Measurements from ENCODE around the gene FOXO1. TPM values are rescaled to one million over a fixed set of nuclear protein-coding genes. Genes with fewer than 3 reads are reported as not detected.

Gene FOXO1
- total RNA-seq, 1 donor from 2014 or later, result 65.8 TPM

DNA sequence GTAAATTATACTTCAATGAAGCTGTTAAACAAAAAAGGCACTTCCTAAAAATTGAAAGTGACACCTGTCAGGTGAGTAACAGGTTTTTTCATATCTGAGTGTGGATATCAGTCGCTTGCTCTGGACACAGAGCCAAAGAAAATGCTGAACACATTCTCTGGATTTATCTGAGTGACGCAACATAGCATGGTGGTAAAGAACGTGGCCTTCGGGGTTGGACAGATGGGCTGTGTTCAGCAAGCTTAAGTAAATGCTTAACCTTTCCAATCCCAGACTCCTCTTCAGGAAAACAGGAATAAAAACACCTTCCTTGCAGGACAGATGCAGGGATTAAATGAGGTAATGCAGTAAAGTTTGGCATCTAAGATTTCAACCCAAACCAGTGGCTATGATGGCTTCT lies 132.0 kb downstream of the FOXO1 start:
- Mint-ChIP-seq H3K4me3 (ENCODE audit: unreplicated experiment) (no peak overlapping the region), H3K27ac (ENCODE audit: unreplicated experiment) (no peak overlapping the region)

DNA sequence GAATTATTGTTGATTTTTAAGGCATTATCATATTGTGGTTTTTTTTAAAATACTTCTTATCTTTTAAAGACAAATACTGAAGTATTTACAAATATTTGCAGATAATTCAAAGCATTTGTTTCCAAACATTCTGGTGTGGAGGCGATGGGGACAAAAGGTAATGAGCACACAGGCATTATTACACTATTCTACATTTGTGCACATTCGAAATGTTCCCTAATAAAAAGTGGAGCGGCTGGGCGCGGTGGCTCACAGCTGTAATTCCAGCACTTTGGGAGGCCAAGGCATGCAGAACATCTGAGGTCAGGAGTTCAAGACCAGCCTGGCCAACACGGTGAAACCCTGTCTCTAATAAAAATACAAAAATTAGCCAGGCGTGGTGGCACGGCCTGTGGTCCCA lies 133.4 kb downstream of the FOXO1 start:
- Mint-ChIP-seq H3K9me3 (ENCODE audit: unreplicated experiment) (peaks cover under 1% of the 10 kb centered on the region), H3K4me3 (ENCODE audit: unreplicated experiment) (no peak overlapping the region), H3K27ac (ENCODE audit: unreplicated experiment) (no peak overlapping the region), H3K27me3 (ENCODE audit: unreplicated experiment) (peaks cover under 1% of the 10 kb centered on the region), H3K4me1 (ENCODE audit: unreplicated experiment) (no peaks in the 10 kb centered on the region), H3K36me3 (ENCODE audit: low read depth, unreplicated experiment) (no peaks in the 10 kb centered on the region)
- TF ChIP-seq, protein P1, sequence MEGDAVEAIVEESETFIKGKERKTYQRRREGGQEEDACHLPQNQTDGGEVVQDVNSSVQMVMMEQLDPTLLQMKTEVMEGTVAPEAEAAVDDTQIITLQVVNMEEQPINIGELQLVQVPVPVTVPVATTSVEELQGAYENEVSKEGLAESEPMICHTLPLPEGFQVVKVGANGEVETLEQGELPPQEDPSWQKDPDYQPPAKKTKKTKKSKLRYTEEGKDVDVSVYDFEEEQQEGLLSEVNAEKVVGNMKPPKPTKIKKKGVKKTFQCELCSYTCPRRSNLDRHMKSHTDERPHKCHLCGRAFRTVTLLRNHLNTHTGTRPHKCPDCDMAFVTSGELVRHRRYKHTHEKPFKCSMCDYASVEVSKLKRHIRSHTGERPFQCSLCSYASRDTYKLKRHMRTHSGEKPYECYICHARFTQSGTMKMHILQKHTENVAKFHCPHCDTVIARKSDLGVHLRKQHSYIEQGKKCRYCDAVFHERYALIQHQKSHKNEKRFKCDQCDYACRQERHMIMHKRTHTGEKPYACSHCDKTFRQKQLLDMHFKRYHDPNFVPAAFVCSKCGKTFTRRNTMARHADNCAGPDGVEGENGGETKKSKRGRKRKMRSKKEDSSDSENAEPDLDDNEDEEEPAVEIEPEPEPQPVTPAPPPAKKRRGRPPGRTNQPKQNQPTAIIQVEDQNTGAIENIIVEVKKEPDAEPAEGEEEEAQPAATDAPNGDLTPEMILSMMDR (IDR thresholded peaks at IDR 0.05; ENCODE audit: unreplicated experiment), result no peak
- DNase-seq (ENCODE audit: low spot score), result no peak

More for the DNA sequence above, 132.0 kb downstream of the FOXO1 start:
- DNase-seq (ENCODE audit: low spot score), result no peak
- no peaks in the 10 kb centered on the region for H3K9me3 Mint-ChIP-seq (ENCODE audit: unreplicated experiment)
- H3K27me3 Mint-ChIP-seq (ENCODE audit: unreplicated experiment), result no peaks in the 10 kb centered on the region
- no peaks in the 10 kb centered on the region for H3K4me1 Mint-ChIP-seq (ENCODE audit: unreplicated experiment)
- no peaks in the 10 kb centered on the region for H3K36me3 Mint-ChIP-seq (ENCODE audit: low read depth, unreplicated experiment)
- TF ChIP-seq, protein P1 (IDR thresholded peaks at IDR 0.05; ENCODE audit: unreplicated experiment), result no peak

DNA sequence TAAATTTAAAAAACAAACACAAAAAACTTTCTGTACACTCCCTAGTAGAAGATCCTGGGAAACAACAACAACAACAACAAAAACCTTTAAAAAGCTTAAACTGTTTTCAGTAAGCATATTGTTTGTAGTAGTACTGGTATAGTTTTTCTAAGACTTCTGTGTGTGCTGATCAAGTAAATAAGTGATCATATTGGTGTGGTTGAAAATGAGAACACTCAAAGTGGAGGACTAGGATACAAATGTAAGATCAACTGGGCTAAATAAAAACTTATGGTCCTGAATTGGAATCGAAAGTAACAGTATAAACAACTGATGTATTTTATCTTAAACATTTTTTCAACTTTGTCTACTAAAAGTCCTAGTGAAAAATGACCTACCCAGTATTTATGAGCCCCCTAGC lies 135.5 kb downstream of the FOXO1 start:
- H3K4me1 Mint-ChIP-seq (ENCODE audit: unreplicated experiment), result no peaks in the 10 kb centered on the region
- TF ChIP-seq, protein P1 (IDR thresholded peaks at IDR 0.05; ENCODE audit: unreplicated experiment), result no peak
- peaks cover 2% of the 10 kb centered on the region for H3K27me3 Mint-ChIP-seq (ENCODE audit: unreplicated experiment)
- H3K9me3 Mint-ChIP-seq (ENCODE audit: unreplicated experiment), result peaks cover 4% of the 10 kb centered on the region
- H3K4me3 Mint-ChIP-seq (ENCODE audit: unreplicated experiment), result no peak overlapping the region
- no peak for DNase-seq (ENCODE audit: low spot score)
- no peak overlapping the region for H3K27ac Mint-ChIP-seq (ENCODE audit: unreplicated experiment)
- no peaks in the 10 kb centered on the region for H3K36me3 Mint-ChIP-seq (ENCODE audit: low read depth, unreplicated experiment)

DNA sequence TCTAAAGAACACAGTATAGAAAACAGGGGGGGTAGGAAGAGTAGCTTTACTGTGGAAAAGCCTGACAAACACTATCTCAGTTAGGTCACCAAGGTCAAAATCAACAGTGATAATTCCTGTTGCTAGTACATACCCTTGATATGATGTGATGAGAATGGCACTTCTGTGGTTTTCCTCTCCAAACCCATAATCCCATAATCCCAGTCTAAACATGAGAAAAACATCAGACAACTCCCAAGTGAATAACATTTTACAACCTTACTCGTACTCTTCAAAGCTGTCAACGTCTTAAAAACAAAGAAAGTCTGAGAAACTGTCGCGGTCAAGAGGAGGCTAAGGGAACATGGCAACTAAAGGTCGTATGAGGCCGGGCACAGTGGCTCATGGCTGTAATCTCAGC lies 137.6 kb downstream of the FOXO1 start:
- Mint-ChIP-seq H3K4me1 (ENCODE audit: unreplicated experiment) (no peaks in the 10 kb centered on the region), H3K36me3 (ENCODE audit: low read depth, unreplicated experiment) (no peaks in the 10 kb centered on the region), H3K9me3 (ENCODE audit: unreplicated experiment) (peaks cover 4% of the 10 kb centered on the region), H3K27ac (ENCODE audit: unreplicated experiment) (no peak overlapping the region), H3K4me3 (ENCODE audit: unreplicated experiment) (no peak overlapping the region), H3K27me3 (ENCODE audit: unreplicated experiment) (peaks cover 2% of the 10 kb centered on the region)
- TF ChIP-seq, protein P1 (IDR thresholded peaks at IDR 0.05; ENCODE audit: unreplicated experiment), result no peak
- no peak for DNase-seq (ENCODE audit: low spot score)

DNA sequence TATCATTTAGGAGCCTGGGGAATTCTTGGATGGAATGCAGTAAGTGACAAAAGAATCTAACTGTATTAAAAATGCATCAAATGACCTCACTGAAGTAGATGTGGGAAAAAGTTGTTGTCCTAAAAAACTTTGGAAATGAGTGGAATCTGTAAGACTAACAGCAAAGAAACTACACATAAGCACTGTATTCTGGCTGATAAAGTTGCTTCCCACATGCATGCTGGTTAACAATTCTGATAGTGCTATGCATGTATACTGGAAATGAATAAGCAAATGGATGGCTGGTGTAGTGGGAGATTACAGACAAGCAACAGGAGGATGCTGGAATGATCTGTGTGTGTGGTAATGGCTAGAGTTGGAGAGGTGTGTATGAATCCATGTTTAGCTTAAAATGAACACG lies 138.5 kb downstream of the FOXO1 start:
- Mint-ChIP-seq H3K36me3 (ENCODE audit: low read depth, unreplicated experiment) (no peaks in the 10 kb centered on the region), H3K4me3 (ENCODE audit: unreplicated experiment) (no peak overlapping the region), H3K27me3 (ENCODE audit: unreplicated experiment) (peaks cover 2% of the 10 kb centered on the region), H3K9me3 (ENCODE audit: unreplicated experiment) (peaks cover 4% of the 10 kb centered on the region), H3K27ac (ENCODE audit: unreplicated experiment) (no peak overlapping the region), H3K4me1 (ENCODE audit: unreplicated experiment) (no peaks in the 10 kb centered on the region)
- DNase-seq (ENCODE audit: low spot score), result no peak
- TF ChIP-seq, protein P1 (IDR thresholded peaks at IDR 0.05; ENCODE audit: unreplicated experiment), result no peak
